ENCODE results near the gene PDZD7.
A peak's percentile ranks its signal among the peaks of the same experiment; 100 is the strongest.

PDZD7 gene

GRCh38 chr10:101061624-101062231, 30.8 kb upstream of the PDZD7 start, which contains the start of gene KAZALD1:
Gene KAZALD1, plus strand, starts transcription at chr10:101061989. Its CDS starts 604 bp downstream, at chr10:101062593.
- no peak for DNase-seq (ENCODE audit: low read depth, low spot score)

GRCh38 chr10:101060951-101061623, 30.2 kb upstream of the PDZD7 start:
- DNase-seq (ENCODE audit: low read depth, low spot score): peak; percentile 77

- DNase-seq (ENCODE audit: low read depth, low spot score): peak; percentile 77
Observed at GRCh38 chr10:101060036-101060950, 29.4 kb upstream of the PDZD7 start.

GRCh38 chr10:101056365-101057151, 25.6 kb upstream of the PDZD7 start:
- DNase-seq (ENCODE audit: low read depth, low spot score): no peak

- DNase-seq (ENCODE audit: low read depth, low spot score): no peak
Observed at GRCh38 chr10:101055411-101055810, 24.5 kb upstream of the PDZD7 start.

- DNase-seq (ENCODE audit: low read depth, low spot score): no peak
Observed at GRCh38 chr10:101054876-101055275, 23.9 kb upstream of the PDZD7 start.

DNA sequence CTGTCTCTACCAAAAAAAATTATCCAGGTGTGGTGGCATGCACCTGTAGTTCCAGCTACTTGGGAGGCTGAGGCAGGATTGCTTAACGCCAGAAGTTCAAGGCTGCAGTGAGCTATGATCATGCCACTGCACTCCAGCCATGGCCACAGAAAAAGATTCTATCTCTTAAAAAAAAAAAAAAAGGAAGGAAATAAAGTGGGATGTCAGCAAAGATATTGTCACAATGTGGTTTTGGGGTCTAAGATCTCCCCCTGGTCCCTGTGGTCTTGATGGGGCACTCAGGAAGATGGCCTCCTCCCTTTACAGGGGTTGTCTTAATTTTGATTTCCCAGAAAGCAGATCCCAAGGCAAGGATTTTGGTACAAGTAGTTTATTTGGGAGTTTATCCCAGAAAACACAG, 23.4 kb upstream of the PDZD7 start:
- DNase-seq (ENCODE audit: low read depth, low spot score): no peak

- DNase-seq (ENCODE audit: low read depth, low spot score): no peak
Observed at GRCh38 chr10:101053516-101053915, 22.6 kb upstream of the PDZD7 start.

DNA sequence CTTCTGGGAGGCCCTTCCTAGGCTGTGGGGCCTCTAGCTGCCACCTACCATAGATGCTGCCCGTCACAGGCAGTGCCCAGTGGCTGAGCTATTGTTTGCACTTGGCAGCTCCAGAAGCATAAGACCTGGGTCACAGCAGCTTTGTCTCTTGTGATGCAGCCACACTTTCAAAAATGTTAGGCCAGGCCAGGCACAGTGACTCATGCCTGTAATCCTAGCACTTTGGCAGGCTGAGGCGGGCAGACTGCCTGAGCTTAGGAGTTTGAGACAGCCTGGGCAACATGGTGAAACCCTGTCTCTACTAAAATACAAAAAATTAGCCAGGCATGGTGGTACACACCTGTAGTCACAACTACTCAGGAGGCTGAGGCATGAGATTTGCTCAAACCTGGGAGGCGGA, 21.4 kb upstream of the PDZD7 start:
- no peak for DNase-seq (ENCODE audit: low read depth, low spot score)

DNA sequence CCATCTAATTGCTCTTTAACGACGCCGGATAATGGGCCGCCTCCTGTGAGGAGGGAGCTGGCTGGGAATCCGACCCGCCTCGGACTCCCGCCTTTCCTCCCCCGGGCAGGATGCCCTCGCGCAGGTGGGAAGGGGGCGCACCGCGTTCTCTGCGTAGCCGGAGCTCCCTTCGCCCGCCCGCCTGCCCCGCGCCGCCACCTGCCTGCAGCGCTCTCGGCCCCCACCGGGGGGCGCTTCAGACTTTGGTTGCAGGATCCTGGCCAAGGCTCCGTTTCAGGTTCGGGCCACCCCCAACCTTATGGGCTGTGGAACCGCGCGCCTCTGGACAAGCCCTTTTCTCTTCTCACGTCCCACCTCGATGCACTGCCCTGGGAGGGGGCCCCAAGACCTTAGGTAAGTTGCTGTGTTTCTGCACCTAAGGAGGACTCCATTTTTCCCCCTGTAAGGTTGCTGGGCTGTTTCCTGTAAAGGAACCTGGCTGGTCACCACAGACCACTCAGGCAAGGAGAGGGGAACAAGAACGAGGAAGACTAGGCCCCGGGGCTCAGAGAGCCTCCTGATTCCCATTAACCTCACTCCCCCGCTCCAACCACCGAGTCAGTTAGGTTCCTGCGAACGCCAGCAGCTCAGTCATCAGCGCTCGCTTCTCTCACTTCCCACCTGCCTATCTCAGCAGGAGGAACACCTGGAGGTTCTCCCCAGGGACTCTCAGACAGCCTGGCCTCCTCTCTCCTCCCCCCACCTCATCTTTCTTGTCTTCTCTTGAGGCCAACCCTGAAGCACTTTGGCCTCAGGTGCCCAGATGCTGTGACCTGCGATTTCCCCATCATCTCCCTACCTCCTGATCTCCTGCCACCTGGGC, 19.5 kb upstream of the PDZD7 start:
- DNase-seq (ENCODE audit: low read depth, low spot score): peak; percentile 50

GRCh38 chr10:101047961-101048892, 17.3 kb upstream of the PDZD7 start:
- DNase-seq (ENCODE audit: low read depth, low spot score): no peak

DNA sequence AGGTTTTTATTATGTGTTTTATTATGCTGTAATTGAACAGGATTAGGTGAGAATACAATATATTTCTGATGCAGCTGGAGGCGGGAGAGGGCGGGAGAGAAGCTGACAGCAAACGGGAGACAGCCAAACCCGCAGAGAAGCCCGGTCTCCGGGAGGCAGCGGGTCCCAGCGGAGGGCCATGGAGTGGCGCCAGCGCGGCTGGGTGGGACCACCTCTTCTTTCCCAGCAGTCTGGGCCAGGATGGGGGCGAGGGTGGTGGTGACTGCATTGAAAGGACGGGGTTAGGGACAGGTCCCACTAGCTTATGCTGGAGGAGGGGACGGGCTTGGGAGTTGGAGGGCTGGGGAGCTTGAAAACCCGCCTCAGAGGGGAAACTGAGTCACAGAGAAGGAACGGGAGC, 16.3 kb upstream of the PDZD7 start:
- DNase-seq (ENCODE audit: low read depth, low spot score): no peak

GRCh38 chr10:101046332-101047238, 15.7 kb upstream of the PDZD7 start:
- DNase-seq (ENCODE audit: low read depth, low spot score): no peak

DNA sequence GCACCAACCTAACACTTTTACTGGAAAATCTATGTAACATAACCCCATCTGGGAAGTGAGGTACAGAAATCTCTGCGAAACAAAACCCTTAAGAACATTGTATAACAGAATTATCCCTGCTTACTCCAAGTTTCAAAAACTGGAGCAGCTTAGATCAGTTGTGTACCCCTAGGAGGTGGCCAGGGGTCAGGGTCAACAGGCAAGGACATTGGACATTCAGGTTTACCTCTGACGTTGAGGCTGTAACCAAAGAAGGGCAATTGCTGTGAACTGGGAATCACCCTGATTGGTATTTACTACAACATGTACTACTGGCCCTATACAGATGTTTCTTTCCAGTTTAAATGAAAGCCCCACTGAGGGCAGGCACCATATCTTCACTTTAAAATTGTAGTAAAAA, 13.2 kb upstream of the PDZD7 start:
- no peak for DNase-seq (ENCODE audit: low read depth, low spot score)

DNA sequence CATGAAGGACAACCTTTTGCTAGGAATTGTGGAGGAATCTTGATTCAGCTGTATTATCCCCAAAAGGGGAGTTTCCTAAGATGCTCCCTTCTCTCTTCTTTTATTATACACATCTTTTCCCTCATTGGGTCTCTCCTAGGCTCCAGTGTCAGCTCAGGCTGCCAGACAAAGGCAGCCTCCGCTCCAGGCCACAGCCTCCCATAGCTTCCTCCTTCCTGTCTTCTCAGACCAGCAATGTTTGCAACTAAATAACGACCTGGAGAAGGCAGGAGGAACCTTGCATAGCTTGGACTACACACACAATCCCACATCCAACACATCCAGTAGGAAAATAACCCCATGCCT, 12.4 kb upstream of the PDZD7 start:
- DNase-seq (ENCODE audit: low read depth, low spot score): no peak

GRCh38 chr10:101042667-101043362, 11.9 kb upstream of the PDZD7 start:
- peak; percentile 61 for DNase-seq (ENCODE audit: low read depth, low spot score)

GRCh38 chr10:101042118-101042517, 11.2 kb upstream of the PDZD7 start:
- DNase-seq (ENCODE audit: low read depth, low spot score): no peak

- DNase-seq (ENCODE audit: low read depth, low spot score): peak; percentile 53
Observed at GRCh38 chr10:101041252-101041761, 10.4 kb upstream of the PDZD7 start.

All from activated CD4-positive, CD25-positive, alpha-beta regulatory T cell treated with anti-CD3 and anti-CD28 coated beads, Interleukin-2, amount 50 U/mL, for 16 hours (primary cell).